Astrocyte of the spinal cord (primary cell): ENCODE measurements around the gene SLC18B1.
A peak's percentile ranks its signal among the peaks of the same experiment; 100 is the strongest.

Experiments used
- DNase-seq: peaks from one replicate; pipeline ENCODE4 v3.0.0; 2011; ENCODE audit warnings: low read depth, low spot score
- H3K4me3 ChIP-seq: 2 replicates; pipeline ENCODE4 v1.5.1; 2011; ENCODE audit warnings: low read depth, mild to moderate bottlenecking, low read length, moderate library complexity
- CTCF ChIP-seq: IDR thresholded peaks from 2 replicates; pipeline ENCODE4 v1.5.1; 2012; ENCODE audit warnings: low read depth, mild to moderate bottlenecking, low read length, inconsistent platforms
- in situ Hi-C: cut with HindIII; loops from 2 replicates; pipeline ENCODE4 v1.10.0; 2017; ENCODE audit warnings: low sequenced_read_pairs

The SLC18B1 gene

GRCh38 chr6:132800656-132801055 lies 2.2 kb upstream of the SLC18B1 start:
- no peak for TF ChIP-seq CTCF
- DNase-seq, result no peak
- in situ Hi-C loops, result no loop called here

GRCh38 chr6:132798869-132799538 lies 567 bp upstream of the SLC18B1 start:
- peak overlapping the region; percentile 68 for H3K4me3 ChIP-seq
- peak; percentile 89 for TF ChIP-seq CTCF
- DNase-seq, result peak; percentile 80
- in situ Hi-C loops, result no loop called here

More at GRCh38 chr6:132800656-132801055, 2.2 kb upstream of the SLC18B1 start:
- no peak overlapping the region for H3K4me3 ChIP-seq

GRCh38 chr6:132795461-132795860 lies 3.0 kb downstream of the SLC18B1 start:
- H3K4me3 ChIP-seq, result no peak overlapping the region
- no peak for TF ChIP-seq CTCF
- no peak for DNase-seq
- in situ Hi-C loops, result no loop called here

- no peak for DNase-seq
- no peak overlapping the region for H3K4me3 ChIP-seq
- TF ChIP-seq CTCF, result no peak
- in situ Hi-C loops, result no loop called here
These were observed 5.9 kb downstream of the SLC18B1 start for GRCh38 chr6:132792510-132792909.

GRCh38 chr6:132790450-132790849 lies 8.0 kb downstream of the SLC18B1 start:
- in situ Hi-C loops, result no loop called here
- TF ChIP-seq CTCF, result no peak
- H3K4me3 ChIP-seq, result no peak overlapping the region
- DNase-seq, result no peak

- H3K4me3 ChIP-seq, result no peak overlapping the region
- in situ Hi-C loops, result no loop called here
- no peak for DNase-seq
- no peak for TF ChIP-seq CTCF
These were observed 9.1 kb downstream of the SLC18B1 start for GRCh38 chr6:132789396-132789776.
